K562 (cell line): ENCODE data around the gene SAMD14.
A peak's percentile ranks its signal among the peaks of the same experiment; 100 is the strongest.

Experiments used
- CTCF ChIP-seq, 3 experiments: IDR thresholded peaks in 2 of 3; conservative IDR thresholded peaks in 1 of 3; 2 replicates each; pipeline ENCODE4 v1.5.1; 2011 to 2012; ENCODE audit warnings: low read length in 3 of 3, mild to moderate bottlenecking in 3 of 3, control low read depth in 2 of 3, improper control_type of control experiment in 1 of 3, inconsistent platforms in 1 of 3, low read depth in 1 of 3, mixed read lengths in 1 of 3, moderate library complexity in 1 of 3; ENCODE audit not compliant: insufficient read depth in 2 of 3
- HMG20B ChIP-seq: fragments of 250-450 bp; sonication (Bioruptor Pico); IDR thresholded peaks from 2 replicates; pipeline ENCODE4 v1.5.0; 2021; ENCODE audit warnings: mild to moderate bottlenecking
- HMGXB4 ChIP-seq: sonication (generic); formaldehyde crosslinking; IDR thresholded peaks from 2 replicates; pipeline ENCODE4 v1.8.1; 2023; ENCODE audit warnings: mild to moderate bottlenecking, missing genetic modification reagents
- KLF10 ChIP-seq: fragments of 250-450 bp; sonication (Bioruptor Pico); IDR thresholded peaks from 2 replicates; pipeline ENCODE4 v1.6.1; 2021; ENCODE audit warnings: matching md5 sums
- L3MBTL2 ChIP-seq: fragments of 450-650 bp; IDR thresholded peaks from 2 replicates; pipeline ENCODE4 v1.6.1; 2016; ENCODE audit warnings: mild to moderate bottlenecking, moderate library complexity
- MLX ChIP-seq, 2 experiments: fragments of 450-650 bp in 1 of 2; sonication (generic) in 1 of 2; formaldehyde crosslinking; conservative IDR thresholded peaks; 2 replicates each; pipeline versions ENCODE4 v1.4.0 to v1.8.1; 2020 to 2022; ENCODE audit warnings: mild to moderate bottlenecking in 1 of 2, missing genetic modification reagents in 1 of 2
- NFXL1 ChIP-seq: fragments of 450-650 bp; formaldehyde crosslinking; IDR thresholded peaks from 2 replicates; pipeline ENCODE4 v1.4.0; 2021; ENCODE audit warnings: mild to moderate bottlenecking
- NKRF ChIP-seq: fragments of 450-650 bp; IDR thresholded peaks from 2 replicates; pipeline ENCODE4 v1.6.1; 2016; ENCODE audit warnings: borderline replicate concordance
- ZNF639 ChIP-seq, 2 experiments: fragments of 200-800 bp in 1 of 2; sonication (Bioruptor generic) in 1 of 2; sonication (generic) in 1 of 2; formaldehyde crosslinking in 1 of 2; IDR thresholded peaks in 1 of 2; conservative IDR thresholded peaks in 1 of 2; 2 replicates each; pipeline versions ENCODE4 v1.5.0 to v1.6.1; 2016 to 2020; ENCODE audit warnings: missing compliant biosample characterization in 1 of 2, missing genetic modification characterization in 1 of 2, missing genetic modification reagents in 1 of 2

GRCh38 chr17:50114849-50115357 lies 15.1 kb downstream of the SAMD14 start:
- TF ChIP-seq L3MBTL2: no peak
- TF ChIP-seq CTCF (IDR thresholded peaks at IDR 0.05 in 2 of 3, conservative IDR thresholded peaks at IDR 0.05 in 1 of 3; ENCODE audit: insufficient read depth in 2 of 3, low read depth in 1 of 3, low read length in 3 of 3): peak; percentile 77 to 83 (median 81)
- TF ChIP-seq NKRF: no peak
- no peak for TF ChIP-seq MLX (CRISPR knock-in tag; conservative IDR thresholded peaks at IDR 0.05)
- no peak for TF ChIP-seq KLF10
- TF ChIP-seq HMGXB4 (CRISPR knock-in tag): no peak
- TF ChIP-seq ZNF639 (CRISPR knock-in tag; conservative IDR thresholded peaks at IDR 0.05 in 1 of 2, IDR thresholded peaks at IDR 0.05 in 1 of 2): no peak
- no peak for TF ChIP-seq NFXL1 (CRISPR knock-in tag)
- no peak for TF ChIP-seq HMG20B (CRISPR knock-in tag)
